GM19351 (cell line): Measurements from ENCODE around the gene SSNA1.

Experiments
- ATAC-seq: cut with Tn5 transposase; IDR thresholded peaks from one replicate; pipeline ENCODE4 v1.9.1; 2021; ENCODE audit warnings: mild to moderate bottlenecking, moderate library complexity; ENCODE audit not compliant: unreplicated experiment

Gene SSNA1

DNA sequence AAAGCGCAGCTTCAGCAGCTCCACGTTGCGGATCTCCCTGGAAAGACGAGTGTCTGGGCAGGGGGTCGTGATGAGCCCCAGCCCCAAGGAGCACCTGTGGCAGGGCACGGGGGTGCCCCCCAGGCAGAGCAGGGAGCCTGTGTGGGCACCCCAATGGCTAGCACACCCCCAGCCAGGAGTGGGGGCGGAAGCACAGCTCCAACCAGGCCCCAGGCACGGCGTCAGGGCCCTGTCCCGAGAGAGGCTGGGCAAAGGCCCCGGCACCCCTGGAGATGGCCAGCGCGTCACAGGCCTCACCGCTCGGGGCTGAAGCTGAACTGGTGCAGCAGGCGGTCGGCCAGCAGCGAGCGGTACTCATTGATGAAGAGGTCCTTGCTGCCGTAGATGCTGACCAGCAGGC is 8.0 kb upstream of the SSNA1 start:
- ATAC-seq, result no peak

- no peak for ATAC-seq
These were observed 6.8 kb upstream of the SSNA1 start for GRCh38 chr9:137181680-137182079.

DNA sequence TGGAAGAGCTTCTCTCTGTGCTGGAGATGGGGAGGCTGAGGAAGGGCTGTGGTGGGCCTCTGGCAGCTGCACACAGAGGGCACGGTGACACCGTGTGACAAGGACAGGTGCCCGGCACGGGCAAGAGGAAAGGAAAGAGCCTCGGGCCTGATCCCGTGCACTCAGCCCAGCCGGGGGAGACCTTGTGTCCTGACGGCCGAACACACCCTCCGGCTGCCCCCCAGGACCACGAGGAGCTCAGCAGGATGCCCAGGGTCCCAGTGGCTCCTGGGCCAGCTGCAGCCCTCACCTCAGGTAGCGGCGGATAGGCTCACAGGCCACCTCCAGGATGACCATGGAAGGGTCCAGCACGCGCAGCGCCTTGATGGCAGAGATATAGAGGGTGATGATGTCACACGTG is 5.6 kb upstream of the SSNA1 start:
- ATAC-seq, result no peak

DNA sequence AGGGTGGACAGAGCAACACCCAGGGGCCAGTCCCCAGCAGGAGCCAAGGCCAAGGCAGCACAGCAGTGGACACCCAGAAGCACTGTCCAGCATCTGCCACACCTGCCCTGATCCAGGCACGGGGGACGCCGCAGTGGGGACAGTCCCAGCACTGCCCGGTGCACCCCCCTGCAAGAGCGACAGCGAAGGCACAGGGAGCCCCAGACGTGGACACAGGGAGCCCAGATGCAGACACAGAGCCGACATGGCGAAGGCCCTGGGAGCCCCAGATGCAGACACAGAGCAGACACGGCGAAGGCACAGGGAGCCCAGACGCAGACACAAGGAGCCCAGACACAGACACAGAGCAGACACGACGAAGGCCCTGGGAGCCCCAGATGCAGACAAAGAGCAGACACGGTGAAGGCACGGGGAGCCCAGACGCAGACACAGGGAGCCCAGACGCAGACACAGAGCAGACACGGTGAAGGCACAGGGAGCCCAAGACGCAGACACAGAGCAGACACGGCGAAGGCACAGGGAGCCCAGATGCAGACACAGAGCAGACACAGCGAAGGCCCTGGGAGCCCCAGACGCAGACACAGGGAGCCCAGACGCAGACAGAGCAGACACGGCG is 4.4 kb upstream of the SSNA1 start:
- no peak for ATAC-seq

DNA sequence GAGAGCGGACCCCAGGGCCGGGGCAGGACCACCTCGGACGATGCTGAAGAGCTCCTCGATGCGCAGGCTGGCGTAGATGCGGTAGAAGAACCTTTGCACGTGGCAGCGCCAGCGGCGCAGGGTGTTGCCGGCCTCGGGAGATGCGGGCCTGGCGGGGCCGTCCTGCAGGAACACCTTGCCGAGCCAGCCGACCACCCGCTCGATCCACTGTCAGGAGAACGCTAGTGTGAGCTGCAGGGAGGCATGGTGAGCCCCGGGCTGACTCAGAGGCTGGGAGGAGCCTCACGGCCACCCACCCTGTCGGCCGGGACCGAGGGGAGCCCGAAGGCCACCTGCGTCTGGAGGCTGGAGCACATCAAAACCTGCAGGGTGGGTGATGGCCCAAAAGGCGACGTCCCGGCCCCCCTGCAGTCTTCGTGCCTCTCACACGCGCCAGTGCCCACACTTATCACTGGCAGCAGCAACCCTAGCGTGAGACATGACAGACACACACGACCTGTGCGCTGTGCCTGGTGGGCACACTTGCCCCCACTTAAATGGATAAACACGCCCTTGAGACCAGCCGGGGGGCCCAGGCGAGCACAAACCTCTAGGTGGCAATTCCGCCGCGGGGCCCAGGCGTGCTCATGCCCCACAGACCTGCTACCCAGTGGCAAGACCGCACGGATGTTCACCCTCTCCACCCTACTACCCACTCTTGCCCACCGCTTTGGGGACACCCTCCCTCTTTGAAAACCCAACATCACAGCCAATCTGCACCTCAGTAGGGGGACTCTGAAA is 3.4 kb upstream of the SSNA1 start:
- no peak for ATAC-seq

GRCh38 chr9:137185921-137186320 is 2.6 kb upstream of the SSNA1 start:
- ATAC-seq, result no peak

DNA sequence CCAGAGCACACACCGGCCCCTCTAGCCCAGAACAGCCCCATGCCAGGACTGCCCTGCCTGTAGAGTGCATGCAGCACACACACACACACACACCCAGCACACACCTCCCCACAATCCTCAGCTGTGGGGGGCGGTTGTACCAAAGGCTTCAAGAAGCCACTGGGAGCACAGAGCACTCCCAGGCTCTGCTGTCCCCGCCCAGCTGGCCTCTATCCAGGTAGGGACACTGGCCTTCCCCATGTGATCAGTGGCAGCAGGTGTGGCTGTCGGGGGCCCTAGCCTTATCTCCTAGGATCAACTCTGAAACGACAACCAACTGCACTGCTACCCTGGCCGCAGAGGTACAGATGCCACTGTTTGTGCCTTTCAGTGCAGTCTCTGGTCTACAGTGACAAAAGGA is 2.1 kb upstream of the SSNA1 start:
- no peak for ATAC-seq

- ATAC-seq, result no peak
These were observed 1.1 kb upstream of the SSNA1 start for GRCh38 chr9:137187386-137187785.

DNA sequence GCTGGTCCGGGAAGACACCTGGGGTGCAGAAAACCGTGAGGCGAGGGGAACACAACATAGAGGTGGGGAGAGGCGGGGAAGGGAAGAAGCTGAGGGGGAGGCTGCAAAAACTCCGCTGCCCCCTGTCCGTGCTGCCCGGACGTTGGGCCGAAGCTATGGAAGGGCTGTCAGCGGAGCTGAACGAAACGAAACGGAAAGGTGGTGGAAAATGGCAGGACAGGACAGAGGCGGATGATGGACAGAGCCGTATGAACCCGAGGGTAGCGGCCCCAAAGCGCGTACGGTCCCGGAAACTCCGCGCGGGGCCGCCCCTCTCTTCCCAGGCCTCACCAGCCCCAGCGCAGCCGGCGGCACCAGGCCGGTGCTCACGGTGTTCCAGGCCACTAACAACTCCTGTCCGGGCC is 388 bp upstream of the SSNA1 start:
- ATAC-seq, result no peak

DNA sequence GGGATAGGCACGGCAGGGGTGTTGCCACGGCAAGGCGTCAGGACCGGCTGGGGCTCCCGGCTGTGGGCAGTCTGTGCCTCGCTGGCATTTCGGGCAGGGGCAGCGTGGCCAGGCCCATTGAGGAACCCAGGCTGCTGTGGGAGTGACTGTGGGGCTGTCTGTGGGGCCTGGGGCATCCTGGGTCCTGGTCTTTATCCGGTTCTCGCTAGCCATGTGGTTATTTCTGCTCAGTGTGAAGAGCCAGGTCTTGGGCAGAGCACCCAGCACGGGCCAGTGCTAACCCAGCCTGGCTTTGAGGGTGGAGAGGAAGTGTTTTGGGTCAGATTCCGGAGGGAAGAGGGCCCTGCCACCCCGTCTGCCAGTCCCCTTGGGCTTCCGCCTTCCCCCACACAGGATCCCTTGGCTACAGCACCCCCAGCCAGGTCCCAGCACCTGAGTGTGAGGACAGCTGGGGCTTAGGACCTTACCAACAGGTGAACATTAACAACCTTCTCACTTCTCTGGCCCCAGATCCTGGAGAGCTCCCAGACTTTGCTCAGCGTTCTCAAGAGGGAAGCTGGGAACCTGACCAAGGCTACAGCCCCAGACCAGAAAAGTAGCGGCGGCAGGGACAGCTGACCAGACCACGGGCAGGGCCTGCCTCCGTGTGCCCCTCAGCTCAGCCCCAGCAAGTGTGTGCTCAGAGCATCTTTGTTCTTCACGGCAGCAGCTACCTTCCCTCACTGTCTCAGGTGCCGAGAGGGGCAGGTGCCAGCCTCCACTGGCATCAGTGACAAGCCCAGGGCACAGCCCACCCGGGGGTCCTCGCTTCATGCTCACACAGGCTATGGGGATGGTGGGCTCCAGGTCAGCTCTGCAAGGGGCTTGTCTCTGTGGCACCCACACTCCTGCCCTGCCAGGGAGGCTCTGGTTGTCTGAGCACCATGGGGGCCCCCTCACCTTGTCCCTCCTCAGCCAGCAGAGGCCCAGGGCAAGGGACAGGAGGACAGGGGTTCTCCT is 1.1 kb downstream of the SSNA1 start:
- ATAC-seq, result no peak

DNA sequence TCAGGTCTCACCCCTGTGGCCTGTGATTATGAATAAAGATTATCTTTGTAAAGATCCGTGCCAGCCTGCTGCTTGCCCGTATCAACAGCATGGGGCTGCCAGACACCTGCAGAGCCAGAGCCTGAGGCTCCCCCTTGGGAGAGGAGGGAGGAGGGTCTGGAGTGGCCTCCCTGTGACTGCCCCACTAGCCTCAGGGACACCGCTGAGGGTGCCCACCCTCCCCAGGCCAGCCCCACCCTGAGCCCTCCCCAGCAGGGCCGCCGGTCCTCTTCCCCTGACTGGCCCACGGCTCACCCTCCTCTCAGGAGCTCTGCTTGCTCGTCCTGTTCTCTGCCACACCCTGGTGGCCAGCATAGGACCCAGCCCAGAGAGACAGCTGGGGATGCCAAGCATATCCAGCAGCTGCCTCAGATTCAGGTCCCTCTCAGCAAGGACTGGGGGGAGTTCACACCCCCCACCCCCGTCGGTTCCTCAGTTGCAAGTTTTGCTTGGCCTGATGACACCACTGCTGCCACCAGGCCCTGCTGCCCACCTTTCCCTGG is 1.9 kb downstream of the SSNA1 start:
- ATAC-seq, result no peak

DNA sequence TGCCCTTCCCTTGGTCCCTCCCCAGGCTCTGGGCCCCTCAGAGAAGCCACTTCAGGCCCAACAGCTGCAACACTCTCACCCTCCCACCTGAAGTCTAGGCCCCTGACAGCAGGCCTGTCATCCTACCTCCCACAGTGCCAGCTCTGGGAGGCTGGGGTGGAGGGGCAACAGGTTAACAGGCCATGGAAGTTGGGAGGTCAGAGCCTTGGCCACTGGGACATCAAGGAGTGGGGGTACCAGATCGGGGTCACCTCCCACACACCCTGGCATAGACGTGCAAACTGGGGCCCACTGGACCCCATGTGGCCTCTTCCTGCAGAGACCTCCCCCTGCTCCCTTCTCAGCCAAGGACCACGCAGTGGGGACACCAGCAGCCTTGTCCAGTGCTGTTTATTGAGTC is 2.8 kb downstream of the SSNA1 start:
- ATAC-seq, result no peak

- ATAC-seq, result no peak
These were observed 3.4 kb downstream of the SSNA1 start for GRCh38 chr9:137191691-137192447.

GRCh38 chr9:137192448-137192780 is 3.9 kb downstream of the SSNA1 start:
- ATAC-seq, result no peak

DNA sequence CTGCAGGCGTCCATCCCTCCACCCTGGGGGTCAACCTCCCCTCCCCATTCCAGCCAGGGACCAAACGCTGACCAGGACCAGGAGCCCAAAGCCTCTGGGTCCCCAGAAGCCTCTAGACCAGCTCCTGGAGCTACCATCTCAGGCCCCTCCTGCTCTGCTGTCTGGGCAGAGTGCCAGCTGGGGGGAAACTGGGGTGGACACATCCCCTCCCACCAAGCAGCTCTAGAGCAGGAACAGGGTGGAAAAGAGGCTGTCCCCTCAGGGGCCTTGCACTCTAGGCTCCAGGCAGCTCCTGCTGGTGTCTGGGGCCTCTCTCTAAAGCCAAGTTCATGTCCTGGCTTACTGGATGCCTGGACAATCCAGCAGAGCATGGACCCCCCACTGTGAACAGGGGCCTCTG is 4.4 kb downstream of the SSNA1 start:
- ATAC-seq, result no peak

GRCh38 chr9:137193771-137194170 is 5.3 kb downstream of the SSNA1 start:
- ATAC-seq, result no peak

GRCh38 chr9:137194388-137194787 is 5.9 kb downstream of the SSNA1 start:
- ATAC-seq, result no peak

DNA sequence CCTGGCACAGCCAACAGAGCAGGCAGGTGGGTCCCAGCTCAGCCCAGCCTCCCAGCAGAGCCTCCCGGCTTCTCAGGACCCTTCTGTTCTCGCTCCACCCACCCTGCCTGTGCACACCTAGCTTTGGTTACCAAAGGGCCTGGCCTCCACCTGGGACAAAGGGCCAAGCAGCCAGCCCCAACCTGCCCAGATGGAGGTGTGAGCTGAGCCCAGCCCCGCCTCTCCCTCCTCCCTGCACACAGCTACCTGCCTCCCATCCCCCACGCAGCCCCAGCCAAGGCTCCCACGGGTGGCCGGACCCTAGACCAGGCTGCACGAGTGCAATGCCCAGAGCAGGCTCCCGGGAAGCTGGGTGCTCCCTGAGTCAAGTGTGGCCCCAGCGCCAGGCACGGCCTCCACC is 6.4 kb downstream of the SSNA1 start:
- ATAC-seq, result no peak

GRCh38 chr9:137195525-137196220 is 7.2 kb downstream of the SSNA1 start:
- no peak for ATAC-seq
